HT1080 (cell line): ENCODE measurements around the gene TYROBP. TPM values are rescaled to one million over a fixed set of nuclear protein-coding genes. Genes with fewer than 3 reads are reported as not detected.
"Not testable (repeated sequence)": the region's sequence is repeated elsewhere in the genome, so short reads cannot be mapped to it uniquely, and the experiment has no call there.

ENCODE experiments used
- DNase-seq: peaks from one replicate; pipeline ENCODE4 v3.0.0-alpha.2; 2015; ENCODE audit warnings: low read depth
- total RNA-seq: library from RNA; depleted of rRNA; stranded (reverse); fragments of >200 nt; shearing (Covaris generic); gene quantifications from 2 replicates; pipeline ENCODE4 v1.2.3, GENCODE V29; 2014

TYROBP gene
- total RNA-seq, 1 experiment from 2014 or later: not detected

- DNase-seq: no peak
These were observed 33.6 kb downstream of the TYROBP start for GRCh38 chr19:35874392-35874930.

- DNase-seq: no peak
These were observed 35.9 kb downstream of the TYROBP start for GRCh38 chr19:35872180-35872579.

GRCh38 chr19:35871611-35872010, 36.5 kb downstream of the TYROBP start:
- no peak for DNase-seq

- DNase-seq: no peak
These were observed 37.3 kb downstream of the TYROBP start for GRCh38 chr19:35870798-35871197.

- not testable (repeated sequence) for DNase-seq
These were observed 37.9 kb downstream of the TYROBP start for GRCh38 chr19:35870124-35870736.

- peak; percentile 14 for DNase-seq
These were observed 38.6 kb downstream of the TYROBP start for GRCh38 chr19:35869327-35870123.

GRCh38 chr19:35868823-35869326, 39.2 kb downstream of the TYROBP start:
- no peak for DNase-seq

- DNase-seq: no peak
These were observed 39.8 kb downstream of the TYROBP start, which contains the start of gene APLP1 for GRCh38 chr19:35868172-35868822. Gene APLP1 (plus strand): TSS chr19:35868574. CDS start chr19:35868637, 63 bp downstream.

GRCh38 chr19:35863018-35863417, 45.1 kb downstream of the TYROBP start:
- DNase-seq: no peak

GRCh38 chr19:35862528-35862927, 45.6 kb downstream of the TYROBP start:
- no peak for DNase-seq

GRCh38 chr19:35861640-35862160, 46.4 kb downstream of the TYROBP start:
- DNase-seq: no peak

- DNase-seq: no peak
These were observed 47.1 kb downstream of the TYROBP start for GRCh38 chr19:35860818-35861639.

- DNase-seq: no peak
These were observed 47.7 kb downstream of the TYROBP start for GRCh38 chr19:35860436-35860817.

GRCh38 chr19:35859414-35859813, 48.7 kb downstream of the TYROBP start:
- no peak for DNase-seq

GRCh38 chr19:35858311-35858710, 49.8 kb downstream of the TYROBP start:
- DNase-seq: no peak

GRCh38 chr19:35856546-35857149, 51.4 kb downstream of the TYROBP start, which contains the start of gene KIRREL2:
Gene KIRREL2 (plus strand): TSS chr19:35856911. CDS start chr19:35857120, 209 bp downstream.
- DNase-seq: no peak
